GM12865 (cell line): Measurements from ENCODE around the gene TLCD3A.
A peak's percentile ranks its signal among the peaks of the same experiment; 100 is the strongest.
"Not testable (repeated sequence)": the region's sequence is repeated elsewhere in the genome, so short reads cannot be mapped to it uniquely, and the experiment has no call there.

Experiments used
- DNase-seq: peaks from one replicate; pipeline ENCODE4 v3.0.0; 2010; ENCODE audit warnings: low read depth
- H3K4me3 ChIP-seq: 2 replicates; pipeline ENCODE4 v1.5.1; 2011; ENCODE audit warnings: mild to moderate bottlenecking, low read depth, low read length, control low read depth
- CTCF ChIP-seq: IDR thresholded peaks from 2 replicates; pipeline ENCODE4 v1.5.1; 2011; ENCODE audit warnings: low read length, control low read depth, low read depth, inconsistent platforms; ENCODE audit not compliant: insufficient read depth; ENCODE audit errors: missing control alignments

Gene TLCD3A

GRCh38 chr17:750431-751037 is 18.1 kb downstream of the TLCD3A start:
- DNase-seq, result no peak
- H3K4me3 ChIP-seq, result peak overlapping the region; percentile 94
- TF ChIP-seq CTCF, result no peak

GRCh38 chr17:751269-752001 is 19.0 kb downstream of the TLCD3A start:
- peak; percentile 76 for DNase-seq
- peak overlapping the region; percentile 94 for H3K4me3 ChIP-seq
- TF ChIP-seq CTCF, result no peak

- peak within 1 kb of the TSS; percentile 94 for H3K4me3 ChIP-seq
- peak; percentile 99 for TF ChIP-seq CTCF
- peak; percentile 96 for DNase-seq
Measured at GRCh38 chr17:752002-752619, 19.7 kb downstream of the TLCD3A start, which contains the start of gene GEMIN4. GEMIN4 (minus strand) TSS chr17:752264; CDS start chr17:752142, 122 bp downstream.

- DNase-seq, result peak; percentile 61
- no peak for TF ChIP-seq CTCF
- peak overlapping the region; percentile 94 for H3K4me3 ChIP-seq
Measured at GRCh38 chr17:752620-753219, 20.3 kb downstream of the TLCD3A start.

GRCh38 chr17:753418-753817 is 21.0 kb downstream of the TLCD3A start:
- no peak for DNase-seq
- no peak overlapping the region for H3K4me3 ChIP-seq
- TF ChIP-seq CTCF, result no peak

- not testable (repeated sequence) for DNase-seq
Measured at GRCh38 chr17:755319-755961, 23.0 kb downstream of the TLCD3A start.

GRCh38 chr17:756010-756567 is 23.7 kb downstream of the TLCD3A start:
- not testable (repeated sequence) for DNase-seq, H3K4me3 ChIP-seq

More at GRCh38 chr17:755319-755961, 23.0 kb downstream of the TLCD3A start:
- not testable (repeated sequence) for H3K4me3 ChIP-seq
